OCI-LY1 (cell line): Measurements from ENCODE around the gene ATCAY.

Experiments used
- H2AFZ ChIP-seq: fragments of 200-600 bp; sonication (generic), shearing (Covaris generic); 2 replicates; pipeline ENCODE4 v1.6.0; 2014; ENCODE audit warnings: antibody characterized with exemption, mild to moderate bottlenecking, low read length
- H3F3A ChIP-seq: fragments of 200-600 bp; sonication (generic), shearing (Covaris generic); 2 replicates; pipeline ENCODE4 v1.6.0; 2014; ENCODE audit warnings: mild to moderate bottlenecking, antibody characterized with exemption, low read length, moderate library complexity; ENCODE audit not compliant: insufficient read depth
- H3K27ac ChIP-seq: fragments of 200-600 bp; sonication (generic); 2 replicates; pipeline ENCODE4 v1.5.1; 2014; ENCODE audit warnings: low read length, mixed run types, mild to moderate bottlenecking, low read depth; ENCODE audit not compliant: poor library complexity, severe bottlenecking
- H3K27me3 ChIP-seq: fragments of 200-600 bp; sonication (generic); 2 replicates; pipeline ENCODE4 v1.6.0; 2014; ENCODE audit warnings: antibody characterized with exemption, mild to moderate bottlenecking, low read length, moderate library complexity; ENCODE audit not compliant: insufficient read depth
- H3K36me3 ChIP-seq: fragments of 200-600 bp; sonication (generic); 2 replicates; pipeline ENCODE4 v1.6.1; 2014; ENCODE audit warnings: mild to moderate bottlenecking, antibody characterized with exemption, low read length, moderate library complexity, mixed read lengths; ENCODE audit not compliant: insufficient read depth
- H3K4me1 ChIP-seq: fragments of 200-600 bp; sonication (generic); 2 replicates; pipeline ENCODE4 v1.5.1; 2014; ENCODE audit warnings: mild to moderate bottlenecking, low read length, moderate library complexity; ENCODE audit not compliant: insufficient read depth, severe bottlenecking
- H3K4me2 ChIP-seq: fragments of 200-600 bp; sonication (generic), shearing (Covaris generic); 2 replicates; pipeline ENCODE4 v1.6.1; 2014; ENCODE audit warnings: low read length
- H3K4me3 ChIP-seq: fragments of 200-600 bp; sonication (generic); 2 replicates; pipeline ENCODE4 v1.5.1; 2014; ENCODE audit warnings: low read length, low read depth, mild to moderate bottlenecking, mixed read lengths; ENCODE audit not compliant: poor library complexity, severe bottlenecking
- H3K79me2 ChIP-seq: fragments of 200-600 bp; shearing (Covaris generic); 2 replicates; pipeline ENCODE4 v1.6.1; 2016; ENCODE audit warnings: mixed run types, low read length, mixed read lengths; ENCODE audit not compliant: insufficient read depth
- H3K9ac ChIP-seq: fragments of 200-600 bp; sonication (generic), shearing (Covaris generic); 2 replicates; pipeline ENCODE4 v1.6.1; 2014; ENCODE audit warnings: mild to moderate bottlenecking, low read length, mixed read lengths
- H3K9me2 ChIP-seq: fragments of 200-600 bp; sonication (generic), shearing (Covaris generic); 2 replicates; pipeline ENCODE4 v1.6.1; 2014; ENCODE audit warnings: low read depth, mild to moderate bottlenecking, low read length, mixed read lengths
- H3K9me3 ChIP-seq: fragments of 200-600 bp; shearing (Covaris generic); 2 replicates; pipeline ENCODE4 v1.6.1; 2014; ENCODE audit warnings: low read length, mixed read lengths
- H4K20me1 ChIP-seq: fragments of 200-600 bp; sonication (generic), shearing (Covaris generic); 2 replicates; pipeline ENCODE4 v1.6.0; 2016; ENCODE audit warnings: mild to moderate bottlenecking, low read length; ENCODE audit not compliant: insufficient read depth
- EZH2 ChIP-seq: fragments of 200-600 bp; sonication (generic), shearing (Covaris generic); IDR thresholded peaks from 2 replicates; pipeline ENCODE4 v1.8.0; 2017; ENCODE audit warnings: borderline replicate concordance, mixed run types, mild to moderate bottlenecking, antibody characterized with exemption, low read length, moderate library complexity, mixed read lengths
- TF ChIP-seq, protein P1 (sequence below): fragments of 200-600 bp; sonication (generic), shearing (Covaris generic); IDR thresholded peaks from 2 replicates; pipeline ENCODE4 v1.5.1; 2017; ENCODE audit warnings: mild to moderate bottlenecking, antibody characterized with exemption, low read length, moderate library complexity, mixed read lengths

The ATCAY gene

GRCh38 chr19:3833578-3834348, 46.7 kb upstream of the ATCAY start:
- Histone ChIP-seq H3K4me3 (no peak overlapping the region), H3K27ac (no peak overlapping the region), H3K9ac (no peak overlapping the region), H3K36me3 (no peaks in the 10 kb centered on the region), H3K9me2 (no peaks in the 10 kb centered on the region), H3K9me3 (0 out of 2 replicates have a peak, but pooled peaks cover 2% of the 10 kb centered on the region), H3K27me3 (no peaks in the 10 kb centered on the region; the same call in 1 of the 2 replicates), H3K4me1 (no peaks in the 10 kb centered on the region), H3K79me2 (no peaks in the 10 kb centered on the region), H3F3A (no peaks in the 10 kb centered on the region), H2AFZ (no peak overlapping the region), H3K4me2 (no peak overlapping the region), H4K20me1 (no peaks in the 10 kb centered on the region)
- TF ChIP-seq EZH2, result no peak
- TF ChIP-seq, protein P1, sequence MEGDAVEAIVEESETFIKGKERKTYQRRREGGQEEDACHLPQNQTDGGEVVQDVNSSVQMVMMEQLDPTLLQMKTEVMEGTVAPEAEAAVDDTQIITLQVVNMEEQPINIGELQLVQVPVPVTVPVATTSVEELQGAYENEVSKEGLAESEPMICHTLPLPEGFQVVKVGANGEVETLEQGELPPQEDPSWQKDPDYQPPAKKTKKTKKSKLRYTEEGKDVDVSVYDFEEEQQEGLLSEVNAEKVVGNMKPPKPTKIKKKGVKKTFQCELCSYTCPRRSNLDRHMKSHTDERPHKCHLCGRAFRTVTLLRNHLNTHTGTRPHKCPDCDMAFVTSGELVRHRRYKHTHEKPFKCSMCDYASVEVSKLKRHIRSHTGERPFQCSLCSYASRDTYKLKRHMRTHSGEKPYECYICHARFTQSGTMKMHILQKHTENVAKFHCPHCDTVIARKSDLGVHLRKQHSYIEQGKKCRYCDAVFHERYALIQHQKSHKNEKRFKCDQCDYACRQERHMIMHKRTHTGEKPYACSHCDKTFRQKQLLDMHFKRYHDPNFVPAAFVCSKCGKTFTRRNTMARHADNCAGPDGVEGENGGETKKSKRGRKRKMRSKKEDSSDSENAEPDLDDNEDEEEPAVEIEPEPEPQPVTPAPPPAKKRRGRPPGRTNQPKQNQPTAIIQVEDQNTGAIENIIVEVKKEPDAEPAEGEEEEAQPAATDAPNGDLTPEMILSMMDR, result no peak

- H3K4me3 ChIP-seq, result no peak overlapping the region
- H3K9ac ChIP-seq, result no peak overlapping the region
- no peak overlapping the region for H3K4me2 ChIP-seq
- no peak for TF ChIP-seq EZH2
- TF ChIP-seq, protein P1, result no peak
- no peaks in the 10 kb centered on the region for H3K36me3 ChIP-seq
- no peaks in the 10 kb centered on the region for H3F3A ChIP-seq
- H3K79me2 ChIP-seq, result no peaks in the 10 kb centered on the region
- 0 out of 2 replicates have a peak, but pooled peaks cover 2% of the 10 kb centered on the region for H3K9me3 ChIP-seq
- H4K20me1 ChIP-seq, result no peaks in the 10 kb centered on the region
- no peaks in the 10 kb centered on the region; the same call in 1 of the 2 replicates for H3K27me3 ChIP-seq
- no peak overlapping the region for H2AFZ ChIP-seq
- H3K27ac ChIP-seq, result no peak overlapping the region
- no peaks in the 10 kb centered on the region for H3K9me2 ChIP-seq
- no peaks in the 10 kb centered on the region for H3K4me1 ChIP-seq
Observed at GRCh38 chr19:3834349-3835054, 46.0 kb upstream of the ATCAY start.

DNA sequence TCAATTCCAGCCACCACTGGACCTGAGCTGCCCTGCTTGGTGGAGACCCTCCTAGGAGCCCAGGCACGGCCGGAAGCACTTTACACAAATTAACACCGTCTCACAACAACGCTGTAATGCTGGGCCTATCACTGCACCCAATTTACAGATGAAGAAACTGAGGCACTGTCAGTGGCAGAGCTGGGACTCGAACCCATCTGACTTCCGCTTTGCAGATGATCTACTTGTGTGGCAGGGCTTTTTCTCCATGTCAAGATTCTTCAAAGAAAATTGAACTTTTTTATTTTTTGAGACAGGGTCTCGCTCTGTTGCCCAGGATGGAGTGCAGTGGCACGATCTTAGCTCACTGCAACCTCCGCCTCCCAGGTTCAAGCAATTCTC, 45.4 kb upstream of the ATCAY start:
- no peaks in the 10 kb centered on the region for H3K36me3 ChIP-seq
- TF ChIP-seq, protein P1, result no peak
- no peak for TF ChIP-seq EZH2
- no peaks in the 10 kb centered on the region for H4K20me1 ChIP-seq
- no peaks in the 10 kb centered on the region for H3K9me2 ChIP-seq
- no peak overlapping the region for H3K4me3 ChIP-seq
- H2AFZ ChIP-seq, result no peak overlapping the region
- H3K27me3 ChIP-seq, result no peaks in the 10 kb centered on the region; the same call in 1 of the 2 replicates
- no peaks in the 10 kb centered on the region for H3K4me1 ChIP-seq
- H3K9ac ChIP-seq, result no peak overlapping the region
- no peaks in the 10 kb centered on the region for H3F3A ChIP-seq
- H3K79me2 ChIP-seq, result no peaks in the 10 kb centered on the region
- 0 out of 2 replicates have a peak, but pooled peaks cover 2% of the 10 kb centered on the region for H3K9me3 ChIP-seq
- H3K27ac ChIP-seq, result no peak overlapping the region
- H3K4me2 ChIP-seq, result no peak overlapping the region
